SU-DHL-6 (cell line): ENCODE data around the gene TEKTIP1.

ENCODE experiments used
- CTCF ChIP-seq: fragments of 200-600 bp; sonication (generic); IDR thresholded peaks from one replicate; pipeline ENCODE4 v1.5.1; 2017; ENCODE audit warnings: antibody characterized with exemption, mild to moderate bottlenecking, low read length, moderate library complexity; ENCODE audit not compliant: insufficient read depth, poor library complexity, severe bottlenecking
- EZH2phosphoT487 ChIP-seq: fragments of 200-600 bp; sonication (generic), shearing (Covaris generic); conservative IDR thresholded peaks from 2 replicates; pipeline ENCODE4 v1.6.1; 2018; ENCODE audit warnings: mild to moderate bottlenecking, antibody characterized with exemption, low read length, moderate library complexity, mixed read lengths

GRCh38 chr19:3591876-3592613 is 53.1 kb downstream of the TEKTIP1 start:
- no peak for TF ChIP-seq CTCF
- no peak for TF ChIP-seq EZH2phosphoT487
